Measurements from ENCODE around the gene SLC6A4.
A peak's percentile ranks its signal among the peaks of the same experiment; 100 is the strongest.

SLC6A4 gene

DNA sequence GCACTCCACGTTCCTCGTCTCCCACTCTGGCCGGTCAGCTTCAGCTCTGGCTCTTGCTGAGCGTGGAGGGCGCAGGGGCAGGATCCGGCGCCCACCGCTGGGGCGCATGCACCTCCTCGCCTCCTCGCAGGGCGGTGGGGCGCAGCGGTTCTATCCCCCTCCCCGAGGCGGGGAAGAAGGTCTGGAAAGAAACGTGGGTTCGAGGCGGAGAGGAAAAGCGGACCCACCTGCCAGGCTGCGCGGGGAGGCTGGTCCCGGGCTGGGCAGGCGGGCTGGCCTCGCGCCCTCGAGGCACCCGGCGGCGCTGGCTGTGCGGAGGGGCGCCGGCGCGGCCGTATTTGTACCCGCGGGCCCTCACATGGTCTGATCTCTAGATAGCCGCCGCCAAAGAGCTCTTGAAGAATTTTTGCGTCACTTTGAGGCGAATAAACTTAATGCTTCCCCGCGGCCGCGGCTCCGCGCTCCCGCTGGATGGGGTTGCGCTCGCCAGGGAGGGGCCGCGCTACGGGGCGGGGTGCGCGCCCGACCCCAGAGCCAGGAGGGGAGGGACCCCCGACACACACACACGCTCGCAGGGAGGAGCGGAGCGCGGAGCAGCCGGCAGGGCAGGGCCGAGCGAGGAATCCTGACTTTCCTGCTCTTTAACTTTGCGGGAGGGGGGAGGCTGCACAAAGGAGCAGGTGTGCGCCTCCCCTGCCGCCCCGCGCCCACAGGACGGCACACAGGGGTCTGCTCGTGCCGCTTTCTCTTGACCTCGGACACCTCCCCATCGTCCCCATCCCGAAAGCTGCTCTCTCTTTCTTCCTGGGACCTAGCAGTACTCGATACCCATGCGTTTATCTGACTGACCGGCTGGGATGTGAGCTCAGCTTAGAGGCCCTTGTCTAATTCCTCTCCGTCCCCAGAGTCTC, at the start of gene SLC6A4:
TSS of gene SLC6A4 (minus strand) at position 312 of the 911 bp plus-strand sequence. CDS start 13,739 bp downstream, outside the sequence.
- Mint-ChIP-seq H3K27me3 (peaks cover 86% of the 10 kb centered on the region), H3K27ac (peak within 1 kb of the TSS; percentile 52), H3K4me3 (peak within 1 kb of the TSS; percentile 66), H3K9me3 (no peaks in the 10 kb centered on the region), H3K36me3 (no peaks in the 10 kb centered on the region), H3K4me1 (peaks cover 41% of the 10 kb centered on the region)
- peak; percentile 22 for ATAC-seq

DNA sequence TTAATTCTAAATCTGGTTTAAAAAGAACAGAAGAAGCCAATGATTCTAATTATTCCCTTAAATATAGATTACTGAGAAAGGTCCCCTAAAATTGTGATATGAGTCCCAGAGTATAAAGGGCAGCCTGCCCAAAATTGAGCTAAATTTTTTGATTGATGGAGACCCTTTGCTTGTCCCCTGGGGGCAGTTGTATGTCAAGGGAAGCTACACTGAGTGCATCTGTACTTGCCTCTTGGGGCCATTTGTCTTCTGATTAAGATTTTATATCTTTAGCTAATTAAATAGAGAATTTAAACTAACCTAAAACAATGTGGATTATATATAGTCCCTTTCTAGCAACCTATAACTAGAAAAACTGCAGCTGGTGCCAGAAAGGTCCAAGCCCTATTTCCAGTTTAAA, 43.7 kb upstream of the SLC6A4 start:
- H3K27me3 Mint-ChIP-seq, result no peaks in the 10 kb centered on the region
- H3K4me1 Mint-ChIP-seq, result peaks cover 15% of the 10 kb centered on the region
- H3K27ac Mint-ChIP-seq, result no peak overlapping the region
- ATAC-seq, result no peak
- H3K9me3 Mint-ChIP-seq, result no peaks in the 10 kb centered on the region
- H3K4me3 Mint-ChIP-seq, result no peak overlapping the region
- H3K36me3 Mint-ChIP-seq, result peaks cover 64% of the 10 kb centered on the region

DNA sequence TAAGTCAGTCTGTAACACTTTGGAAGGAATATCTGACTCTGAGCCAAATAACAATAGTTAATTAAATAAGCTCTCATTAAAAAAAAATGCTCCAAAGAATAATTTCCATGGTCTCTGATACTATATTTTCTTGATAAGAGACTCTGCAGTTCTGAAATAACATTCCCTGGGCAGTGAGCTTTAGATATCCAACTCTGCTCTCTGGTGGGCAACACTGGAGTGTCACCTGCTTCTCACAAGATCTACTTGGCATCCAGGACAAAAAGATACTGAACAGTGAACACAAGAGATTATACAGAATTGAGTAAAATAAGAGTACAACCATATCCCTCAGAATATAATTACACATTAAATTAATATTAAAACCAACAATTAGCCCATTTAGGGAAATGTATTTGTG, 42.5 kb upstream of the SLC6A4 start:
- Mint-ChIP-seq H3K4me3 (no peak overlapping the region), H3K9me3 (no peaks in the 10 kb centered on the region), H3K27me3 (no peaks in the 10 kb centered on the region), H3K36me3 (peaks cover 66% of the 10 kb centered on the region), H3K4me1 (peaks cover 15% of the 10 kb centered on the region), H3K27ac (no peak overlapping the region)
- ATAC-seq, result no peak

DNA sequence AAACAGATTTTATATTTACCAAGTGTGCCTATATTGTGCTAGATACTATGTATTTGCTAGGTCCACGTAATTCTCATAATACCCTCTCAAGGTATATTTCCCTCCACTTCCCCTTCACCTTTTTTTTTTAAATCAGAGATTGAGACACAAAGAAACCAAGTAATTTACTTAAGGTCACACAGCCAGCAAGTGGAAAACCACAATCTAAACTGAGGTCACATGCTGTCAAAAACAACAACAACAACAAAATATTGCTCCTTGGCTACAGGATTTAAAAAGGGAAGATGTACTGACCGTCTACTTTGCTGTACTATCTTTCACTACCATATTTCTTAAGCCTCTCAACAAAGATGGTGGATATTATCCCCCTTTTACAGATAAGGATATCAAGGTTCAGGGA, 40.4 kb upstream of the SLC6A4 start:
- Mint-ChIP-seq H3K27ac (no peak overlapping the region), H3K27me3 (no peaks in the 10 kb centered on the region), H3K36me3 (peaks cover 78% of the 10 kb centered on the region), H3K4me3 (no peak overlapping the region), H3K4me1 (peaks cover 15% of the 10 kb centered on the region), H3K9me3 (no peaks in the 10 kb centered on the region)
- ATAC-seq, result no peak

DNA sequence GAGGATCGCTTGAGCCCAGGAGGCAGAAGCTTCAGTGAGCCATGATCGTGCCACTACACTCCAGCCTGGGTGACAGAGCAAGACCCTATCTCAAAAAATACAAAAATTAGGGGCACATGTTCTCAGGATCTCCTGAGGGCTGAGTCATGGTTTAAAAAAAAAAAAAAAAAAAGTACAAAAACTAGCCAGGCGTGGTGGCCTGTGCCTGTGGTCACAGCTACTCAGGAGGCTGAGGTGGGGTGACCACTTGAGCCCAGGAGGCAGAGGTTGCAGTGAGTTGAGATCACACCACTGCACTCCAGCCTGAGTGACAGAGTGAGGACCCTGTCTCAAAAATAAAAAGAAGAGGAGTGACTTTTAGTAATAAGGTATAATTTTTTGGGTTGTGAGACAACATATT, 39.4 kb upstream of the SLC6A4 start:
- Mint-ChIP-seq H3K27ac (no peak overlapping the region), H3K9me3 (no peaks in the 10 kb centered on the region), H3K4me1 (peaks cover 15% of the 10 kb centered on the region), H3K27me3 (no peaks in the 10 kb centered on the region), H3K36me3 (peaks cover 78% of the 10 kb centered on the region), H3K4me3 (no peak overlapping the region)
- no peak for ATAC-seq

DNA sequence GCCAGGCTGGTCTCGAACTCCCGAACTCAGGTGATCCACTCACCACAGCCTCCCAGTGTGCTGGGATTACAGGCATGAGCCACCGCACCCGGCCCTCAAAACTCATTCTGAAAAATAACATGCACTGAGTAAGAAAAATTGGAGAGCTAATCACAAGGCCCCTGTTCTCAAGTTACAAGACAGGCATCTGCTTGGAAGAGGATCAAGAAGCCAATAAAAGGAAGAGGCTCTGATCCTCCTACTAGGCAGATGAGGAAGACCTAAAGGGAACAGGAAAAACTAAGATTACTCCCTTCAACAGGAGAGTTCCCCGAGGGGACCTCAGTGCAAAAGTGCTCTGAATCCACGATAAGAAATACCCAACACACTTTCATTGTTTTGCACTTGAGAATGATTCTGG, 37.9 kb upstream of the SLC6A4 start:
- no peaks in the 10 kb centered on the region for H3K9me3 Mint-ChIP-seq
- H3K4me3 Mint-ChIP-seq, result no peak overlapping the region
- no peak overlapping the region for H3K27ac Mint-ChIP-seq
- ATAC-seq, result no peak
- H3K36me3 Mint-ChIP-seq, result peaks cover 73% of the 10 kb centered on the region
- H3K27me3 Mint-ChIP-seq, result no peaks in the 10 kb centered on the region
- H3K4me1 Mint-ChIP-seq, result peaks cover 15% of the 10 kb centered on the region

DNA sequence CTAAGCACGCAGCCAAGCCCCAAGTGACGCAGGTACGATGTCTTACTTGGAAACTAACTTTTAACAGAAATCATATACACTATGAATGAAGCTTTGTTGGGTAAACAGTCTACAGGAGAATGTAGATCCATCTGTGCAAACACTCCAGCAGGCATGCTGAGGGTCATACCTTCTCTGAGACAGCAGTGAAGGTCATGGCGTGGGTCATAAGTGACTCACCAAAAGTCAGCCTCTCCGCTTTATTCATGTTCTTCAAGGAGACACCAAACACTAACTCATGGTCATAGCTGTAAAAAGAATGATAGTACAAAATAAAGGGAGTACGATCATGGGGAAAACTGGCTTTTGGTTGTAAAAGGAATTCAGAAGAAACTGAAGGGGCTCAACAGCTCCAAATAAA, 35.6 kb upstream of the SLC6A4 start:
- H3K36me3 Mint-ChIP-seq, result peaks cover 76% of the 10 kb centered on the region
- ATAC-seq, result no peak

DNA sequence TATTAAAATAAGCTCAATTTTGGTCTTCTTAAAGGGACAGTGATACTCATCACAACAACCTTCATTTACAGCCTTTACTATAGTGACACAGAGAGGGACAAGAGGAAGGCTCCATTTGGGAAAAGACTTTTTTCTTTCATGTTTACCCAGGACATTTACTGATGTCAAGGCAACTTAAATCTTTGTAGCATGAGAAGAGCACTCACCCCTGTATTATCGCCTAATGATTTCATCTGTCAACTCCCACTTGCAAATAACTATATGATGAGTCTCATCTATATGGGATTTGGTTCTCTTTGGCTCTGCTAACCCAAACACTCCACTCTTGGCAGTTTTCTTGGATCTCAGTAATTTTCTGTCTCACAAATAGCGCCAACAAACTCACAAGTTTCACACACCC, 32.1 kb upstream of the SLC6A4 start:
- Mint-ChIP-seq H3K36me3 (peaks cover 78% of the 10 kb centered on the region), H3K4me3 (no peak overlapping the region), H3K9me3 (no peaks in the 10 kb centered on the region), H3K27ac (no peak overlapping the region), H3K27me3 (no peaks in the 10 kb centered on the region), H3K4me1 (no peaks in the 10 kb centered on the region)
- no peak for ATAC-seq

More for the DNA sequence above, 35.6 kb upstream of the SLC6A4 start:
- H3K27ac Mint-ChIP-seq, result no peak overlapping the region
- H3K4me3 Mint-ChIP-seq, result no peak overlapping the region
- H3K4me1 Mint-ChIP-seq, result peaks cover 7% of the 10 kb centered on the region
- no peaks in the 10 kb centered on the region for H3K9me3 Mint-ChIP-seq
- no peaks in the 10 kb centered on the region for H3K27me3 Mint-ChIP-seq

DNA sequence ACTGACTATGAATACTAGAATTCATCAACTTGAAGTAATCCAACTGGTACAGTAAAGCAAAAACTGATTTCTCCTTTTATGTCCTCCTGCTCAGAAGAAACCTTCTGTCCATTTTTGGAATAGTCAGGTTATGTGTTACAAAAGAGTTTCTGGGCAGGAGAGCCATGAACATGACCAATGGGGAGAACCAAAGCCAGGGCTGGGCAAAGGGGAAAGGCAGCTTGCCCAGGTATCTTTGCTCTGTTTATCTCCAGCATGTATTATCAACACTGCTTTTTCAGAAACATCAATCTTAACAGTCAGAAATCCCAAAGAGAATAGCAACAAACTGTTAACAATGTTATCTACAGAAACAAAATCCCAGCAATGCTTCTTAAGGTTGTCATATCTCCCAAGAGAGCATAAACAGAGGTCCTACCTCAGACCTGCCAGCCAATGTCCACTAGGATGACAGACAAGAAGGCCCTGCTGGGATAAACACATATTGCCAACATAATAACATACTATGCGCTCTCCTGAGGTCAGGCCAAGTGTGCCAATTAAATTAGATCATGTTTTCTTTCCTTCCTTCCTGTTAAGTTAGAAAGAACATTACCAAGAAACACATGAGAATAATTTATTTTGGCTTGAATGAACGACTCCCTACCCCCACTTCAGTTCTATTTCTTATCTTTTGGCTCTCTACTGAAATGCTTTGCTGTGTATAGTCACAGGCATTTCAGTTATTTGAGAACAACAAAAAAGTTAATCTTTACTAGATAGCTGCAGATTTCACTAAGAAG, 28.2 kb upstream of the SLC6A4 start:
- no peak for ATAC-seq
- Mint-ChIP-seq H3K27ac (peak overlapping the region; percentile 10), H3K36me3 (peaks cover 67% of the 10 kb centered on the region), H3K4me1 (no peaks in the 10 kb centered on the region), H3K4me3 (no peak overlapping the region), H3K27me3 (no peaks in the 10 kb centered on the region), H3K9me3 (no peaks in the 10 kb centered on the region)

DNA sequence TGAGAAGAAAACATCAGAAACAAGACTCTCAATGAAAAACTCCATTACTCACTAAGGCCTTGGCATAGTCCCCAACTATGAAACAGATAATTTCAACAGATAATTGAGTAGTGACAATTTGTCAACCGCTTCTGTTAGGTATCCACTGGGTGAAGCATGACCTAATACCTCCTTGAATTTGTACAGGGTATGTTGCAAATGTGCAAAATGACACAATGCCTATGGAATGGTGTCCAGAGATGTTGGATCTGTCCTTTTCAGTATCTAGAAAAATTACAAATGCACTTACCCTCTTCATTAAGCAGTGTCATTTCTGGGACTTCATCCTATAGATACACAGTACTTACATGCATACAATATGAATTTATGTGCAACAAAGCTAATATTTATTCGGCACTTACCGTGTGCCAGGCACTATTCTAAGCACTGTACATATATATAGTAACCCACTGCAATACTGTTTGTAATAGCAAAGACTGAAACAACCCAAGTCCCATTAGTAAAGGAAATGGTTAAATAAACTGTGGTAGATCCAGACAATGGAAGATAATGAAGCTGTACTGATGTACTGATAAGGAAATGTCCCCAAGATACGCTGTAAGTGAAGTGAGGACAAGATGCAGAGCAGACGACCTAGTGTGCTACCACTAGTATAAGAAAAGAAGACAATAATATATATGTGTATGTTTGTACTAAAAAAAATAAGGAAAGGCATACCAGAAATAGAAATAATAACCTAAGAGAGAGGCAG, 21.4 kb upstream of the SLC6A4 start:
- Mint-ChIP-seq H3K9me3 (no peaks in the 10 kb centered on the region), H3K4me3 (no peak overlapping the region), H3K27ac (no peak overlapping the region), H3K36me3 (peaks cover 44% of the 10 kb centered on the region), H3K4me1 (no peaks in the 10 kb centered on the region), H3K27me3 (no peaks in the 10 kb centered on the region)
- ATAC-seq, result no peak

DNA sequence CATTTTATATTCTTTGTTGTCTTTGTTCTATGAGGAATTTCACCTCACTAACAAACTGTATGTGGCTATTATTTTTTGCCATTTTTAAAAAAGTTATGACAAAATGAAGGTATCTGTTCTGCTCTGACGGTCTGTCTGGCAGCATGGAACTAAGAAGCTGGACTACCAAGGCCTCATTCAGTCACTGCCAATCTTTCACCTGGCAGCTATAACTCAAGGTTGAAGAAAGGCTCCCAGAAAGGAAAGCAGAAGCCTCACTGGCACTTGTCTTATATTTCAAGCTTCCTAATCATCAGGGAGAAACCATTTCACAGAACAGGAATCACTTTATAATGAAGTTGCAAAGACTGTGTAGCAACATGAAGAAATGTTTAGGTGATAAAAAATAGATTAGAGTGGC, 18.7 kb upstream of the SLC6A4 start:
- no peak overlapping the region for H3K4me3 Mint-ChIP-seq
- H3K27ac Mint-ChIP-seq, result no peak overlapping the region
- ATAC-seq, result no peak
- no peaks in the 10 kb centered on the region for H3K9me3 Mint-ChIP-seq
- peaks cover 54% of the 10 kb centered on the region for H3K36me3 Mint-ChIP-seq
- H3K27me3 Mint-ChIP-seq, result no peaks in the 10 kb centered on the region
- no peaks in the 10 kb centered on the region for H3K4me1 Mint-ChIP-seq

DNA sequence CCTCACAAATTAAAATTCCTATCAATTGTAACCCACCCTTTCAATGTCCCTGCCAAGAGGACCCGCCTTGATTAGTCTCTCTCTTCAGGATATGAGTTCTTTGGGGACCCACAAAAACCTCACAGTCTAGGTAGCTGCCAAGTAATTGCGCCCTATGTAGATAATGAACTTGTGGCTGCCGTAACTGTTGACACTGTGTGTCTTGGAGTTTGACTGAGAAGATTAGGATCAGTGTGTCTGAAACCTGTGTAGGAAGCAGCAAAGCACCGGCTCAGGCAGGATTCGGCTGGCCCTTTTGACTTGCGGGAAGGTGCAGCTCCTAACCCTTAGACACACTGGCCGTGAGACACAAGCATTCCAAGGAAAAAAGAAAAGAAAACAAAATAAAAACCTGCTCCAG, 17.8 kb upstream of the SLC6A4 start:
- Mint-ChIP-seq H3K9me3 (no peaks in the 10 kb centered on the region), H3K36me3 (peaks cover 56% of the 10 kb centered on the region), H3K27ac (no peak overlapping the region), H3K4me1 (no peaks in the 10 kb centered on the region), H3K27me3 (no peaks in the 10 kb centered on the region), H3K4me3 (no peak overlapping the region)
- no peak for ATAC-seq

DNA sequence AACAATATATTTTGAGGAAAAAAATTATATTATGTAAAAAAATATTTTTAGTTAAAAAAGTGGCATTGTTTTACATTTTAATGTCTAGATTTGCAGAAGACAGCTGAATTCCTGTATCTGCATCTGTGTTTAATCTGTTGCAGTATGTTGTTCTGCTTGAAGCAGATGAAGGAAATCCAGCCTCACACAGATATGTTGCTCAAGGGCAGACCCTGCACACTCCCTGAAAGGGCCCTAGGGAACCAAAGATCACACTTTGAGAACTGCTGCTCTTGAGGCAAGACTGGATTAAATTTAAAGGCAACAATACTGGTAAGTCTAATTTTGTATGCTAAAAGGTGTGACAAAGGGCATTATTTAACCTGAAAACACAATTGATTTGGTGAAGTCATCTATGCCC, 16.4 kb upstream of the SLC6A4 start:
- Mint-ChIP-seq H3K27me3 (no peaks in the 10 kb centered on the region), H3K4me1 (no peaks in the 10 kb centered on the region), H3K4me3 (no peak overlapping the region), H3K9me3 (no peaks in the 10 kb centered on the region), H3K36me3 (peaks cover 63% of the 10 kb centered on the region), H3K27ac (no peak overlapping the region)
- no peak for ATAC-seq

DNA sequence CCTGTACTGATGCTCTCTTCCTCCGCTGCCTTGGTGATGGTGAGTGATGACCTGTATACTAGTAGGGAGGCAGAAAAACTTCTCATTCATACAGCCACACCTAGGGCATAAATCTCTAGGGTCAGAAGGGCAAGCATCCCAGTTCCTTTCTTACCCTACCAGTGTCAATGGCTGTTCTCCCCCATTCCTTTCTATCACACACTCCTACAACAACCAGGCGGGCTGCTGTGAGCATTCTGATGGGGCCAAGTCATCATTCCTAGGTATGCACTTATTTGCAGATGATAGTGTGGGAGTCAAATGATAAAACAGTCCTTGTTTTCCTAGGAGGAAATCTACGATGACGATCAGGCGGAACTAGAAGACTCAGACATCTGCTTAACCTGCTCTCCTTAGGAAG, 14.0 kb upstream of the SLC6A4 start:
- H3K36me3 Mint-ChIP-seq, result peaks cover 61% of the 10 kb centered on the region
- ATAC-seq, result no peak
- no peaks in the 10 kb centered on the region for H3K9me3 Mint-ChIP-seq
- no peaks in the 10 kb centered on the region for H3K27me3 Mint-ChIP-seq
- H3K4me3 Mint-ChIP-seq, result no peak overlapping the region
- H3K4me1 Mint-ChIP-seq, result no peaks in the 10 kb centered on the region
- H3K27ac Mint-ChIP-seq, result no peak overlapping the region

DNA sequence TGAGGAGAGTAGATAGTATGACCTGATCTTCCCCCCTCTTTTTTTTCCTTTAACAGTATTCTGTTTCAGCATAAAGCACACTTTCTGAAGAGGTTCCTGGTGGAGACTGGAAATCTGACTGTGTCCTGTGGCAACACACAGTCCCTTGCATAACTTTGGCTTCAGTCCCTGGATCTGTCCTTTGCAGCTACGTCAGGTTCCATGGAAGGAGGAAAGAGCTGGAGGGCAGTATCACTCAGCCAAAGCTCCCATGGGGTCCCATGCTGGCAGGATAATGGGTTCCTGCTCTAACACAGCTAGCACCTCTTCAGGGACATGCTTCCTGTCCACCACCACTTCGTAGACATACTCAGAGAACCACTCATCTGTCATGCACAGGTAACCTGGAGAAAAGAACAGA, 13.3 kb upstream of the SLC6A4 start:
- ATAC-seq, result no peak
- H3K36me3 Mint-ChIP-seq, result peaks cover 61% of the 10 kb centered on the region
- no peak overlapping the region for H3K4me3 Mint-ChIP-seq
- no peaks in the 10 kb centered on the region for H3K27me3 Mint-ChIP-seq
- no peak overlapping the region for H3K27ac Mint-ChIP-seq
- no peaks in the 10 kb centered on the region for H3K4me1 Mint-ChIP-seq
- no peaks in the 10 kb centered on the region for H3K9me3 Mint-ChIP-seq

Data from stimulated activated memory B cell treated with anti-CD40 and anti-IgM and Interleukin-4, amounts not matched to agents 10 μg/mL and 1 μg/mL and 100 μg/mL, for 72 hours (primary cell).